Stimulated activated effector memory CD8-positive, alpha-beta T cell treated with anti-CD3 and anti-CD28 coated beads, Interleukin-12 subunit alpha, Interleukin-12 subunit beta, amount 100 ng/mL, for 72 hours (primary cell): ENCODE data around the gene ST6GAL1.
A peak's percentile ranks its signal among the peaks of the same experiment; 100 is the strongest.
"Not testable (repeated sequence)": the region's sequence is repeated elsewhere in the genome, so short reads cannot be mapped to it uniquely, and the experiment has no call there.

ENCODE experiments used
- ATAC-seq: fragments of 150-1000 bp; cut with Tn5 transposase; 2 replicates; pipeline ENCODE4 v1.10.0; 2021
- DNase-seq, 2 donors: peaks; one replicate each; pipeline ENCODE4 v3.0.0; 2021 to 2022; ENCODE audit warnings: low spot score in 2 of 2
- H3K27ac Mint-ChIP-seq: one replicate; pipeline ENCODE4 v1.8.0; 2022; ENCODE audit warnings: mild to moderate bottlenecking, mixed read lengths
- H3K36me3 Mint-ChIP-seq: one replicate; pipeline ENCODE4 v1.8.0; 2022; ENCODE audit warnings: mild to moderate bottlenecking, mixed read lengths
- H3K4me1 Mint-ChIP-seq: one replicate; pipeline ENCODE4 v1.8.0; 2022; ENCODE audit warnings: mixed read lengths
- H3K4me3 Mint-ChIP-seq: one replicate; pipeline ENCODE4 v1.8.0; 2022; ENCODE audit warnings: mild to moderate bottlenecking, mixed read lengths
- H3K9me3 Mint-ChIP-seq: one replicate; pipeline ENCODE4 v1.8.0; 2022; ENCODE audit warnings: mixed read lengths

Gene ST6GAL1

DNA sequence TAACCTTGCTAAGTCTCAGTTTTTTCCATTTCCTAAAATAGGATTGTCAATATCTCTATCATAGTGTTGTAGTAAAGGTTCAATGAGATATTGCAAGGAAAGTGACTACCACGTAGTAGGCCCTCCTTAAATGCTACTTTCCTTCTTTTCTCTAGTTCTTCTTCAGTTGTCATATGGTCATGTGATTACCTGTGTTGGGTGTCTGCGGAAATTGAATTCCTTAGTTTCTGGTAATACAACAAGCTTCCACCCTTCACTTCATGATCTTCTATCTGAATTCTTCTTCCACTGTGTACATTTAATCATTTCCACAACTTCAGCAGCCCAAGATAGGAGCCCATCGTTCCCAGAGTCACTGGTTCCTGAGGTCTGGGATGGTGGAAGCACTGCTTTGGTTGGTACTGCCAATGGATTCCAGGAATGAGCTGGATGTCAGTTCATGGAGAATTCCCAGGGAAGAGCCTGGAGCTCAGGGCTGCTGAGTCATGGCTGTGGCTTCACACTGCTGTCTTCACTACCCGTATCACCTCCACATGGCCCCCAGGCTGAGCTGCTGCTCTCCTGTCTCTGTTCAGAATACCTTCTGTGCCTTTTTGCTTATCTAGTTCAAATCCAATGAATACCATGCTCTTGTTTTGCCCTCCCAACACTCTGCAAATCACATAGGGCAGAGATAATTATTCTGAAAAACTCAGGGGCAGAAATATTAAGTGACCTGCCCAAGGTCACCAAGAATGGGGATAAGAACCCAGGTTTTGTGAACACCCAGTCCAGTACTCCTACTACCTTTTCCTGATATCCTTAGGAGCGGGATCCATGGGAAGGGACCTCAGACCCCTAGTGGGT is 110.4 kb downstream of the ST6GAL1 start:
- DNase-seq (peak in 1 of 2 donors; percentile 51), ATAC-seq (no peak)
- Mint-ChIP-seq H3K4me3 (peak overlapping the region; percentile 62), H3K4me1 (peaks cover 67% of the 10 kb centered on the region), H3K9me3 (no peaks in the 10 kb centered on the region), H3K36me3 (peaks cover 78% of the 10 kb centered on the region), H3K27ac (peak overlapping the region; percentile 96)

DNA sequence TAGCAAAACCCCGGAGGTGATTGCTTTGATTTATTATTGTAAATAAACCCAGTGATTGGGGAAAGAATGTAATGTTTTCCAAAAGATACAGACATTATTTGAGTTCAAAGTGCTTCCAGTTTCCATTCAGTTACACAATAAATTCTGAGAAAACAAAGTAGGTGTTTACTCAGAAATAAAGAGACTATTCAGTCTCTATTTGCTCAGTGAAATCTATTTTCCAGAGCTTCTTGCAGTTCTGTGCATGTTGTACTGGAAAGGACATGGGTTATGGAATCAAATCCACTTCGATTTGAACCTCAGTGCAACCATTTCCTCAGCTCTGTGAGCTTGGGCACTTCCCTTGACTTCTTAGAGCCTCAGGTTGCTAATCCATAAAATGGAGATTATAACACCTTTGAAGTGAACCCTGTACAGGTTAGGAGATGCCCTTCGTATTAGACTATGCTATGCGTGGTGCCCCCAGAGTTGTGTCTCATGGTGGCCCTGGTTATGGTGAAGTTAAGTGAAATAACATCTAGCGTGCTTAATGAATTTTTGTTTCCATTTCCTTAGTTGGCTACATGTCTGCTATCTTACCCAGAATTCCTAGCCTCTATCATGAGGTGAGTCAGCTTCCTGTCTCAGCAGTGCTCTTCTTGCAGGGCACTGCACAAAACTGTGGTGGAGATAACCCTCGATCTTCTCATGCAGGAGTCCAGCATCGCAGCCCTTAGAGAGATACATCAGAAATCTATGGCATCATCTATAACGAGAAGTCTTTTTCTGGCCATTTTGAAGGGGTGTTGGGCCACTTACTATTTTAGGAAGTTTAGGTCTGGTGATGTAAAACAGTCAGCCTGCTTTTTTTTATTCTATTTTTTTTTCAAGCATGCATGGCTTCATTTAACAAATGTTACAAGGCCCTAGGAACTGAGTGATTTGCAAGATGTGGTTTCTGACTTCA is 111.3 kb downstream of the ST6GAL1 start:
- H3K36me3 Mint-ChIP-seq = peaks cover 87% of the 10 kb centered on the region
- DNase-seq (peak in 1 of 2 donors; percentile 61), ATAC-seq (peak; percentile 98)
- H3K4me1 Mint-ChIP-seq = peaks cover 76% of the 10 kb centered on the region
- H3K27ac Mint-ChIP-seq = peak overlapping the region; percentile 96
- no peaks in the 10 kb centered on the region for H3K9me3 Mint-ChIP-seq
- peak overlapping the region; percentile 62 for H3K4me3 Mint-ChIP-seq

DNA sequence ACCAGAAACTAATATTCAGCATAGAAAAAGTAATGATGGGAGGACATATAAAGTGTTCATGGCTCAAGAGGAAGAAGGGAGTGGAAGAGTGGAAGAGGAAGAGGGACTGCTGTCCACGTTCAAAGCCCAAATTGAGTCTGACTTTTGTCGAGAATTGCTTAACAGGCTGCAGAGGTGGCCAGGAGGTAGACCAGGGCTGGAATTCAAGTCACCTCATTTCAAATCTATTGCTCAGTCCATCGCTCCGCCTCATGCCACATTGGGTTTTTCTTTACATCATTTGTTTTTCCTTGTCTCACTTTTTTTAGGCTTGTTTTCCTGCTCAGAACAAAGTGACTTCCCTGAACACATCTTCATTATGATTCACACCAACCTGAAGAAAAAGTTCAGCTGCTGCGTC is 112.0 kb downstream of the ST6GAL1 start:
- Mint-ChIP-seq H3K4me3 (peak overlapping the region; percentile 62), H3K36me3 (peaks cover 94% of the 10 kb centered on the region), H3K9me3 (no peaks in the 10 kb centered on the region), H3K4me1 (peaks cover 76% of the 10 kb centered on the region), H3K27ac (peak overlapping the region; percentile 96)
- ATAC-seq (no peak), DNase-seq (no peak)

DNA sequence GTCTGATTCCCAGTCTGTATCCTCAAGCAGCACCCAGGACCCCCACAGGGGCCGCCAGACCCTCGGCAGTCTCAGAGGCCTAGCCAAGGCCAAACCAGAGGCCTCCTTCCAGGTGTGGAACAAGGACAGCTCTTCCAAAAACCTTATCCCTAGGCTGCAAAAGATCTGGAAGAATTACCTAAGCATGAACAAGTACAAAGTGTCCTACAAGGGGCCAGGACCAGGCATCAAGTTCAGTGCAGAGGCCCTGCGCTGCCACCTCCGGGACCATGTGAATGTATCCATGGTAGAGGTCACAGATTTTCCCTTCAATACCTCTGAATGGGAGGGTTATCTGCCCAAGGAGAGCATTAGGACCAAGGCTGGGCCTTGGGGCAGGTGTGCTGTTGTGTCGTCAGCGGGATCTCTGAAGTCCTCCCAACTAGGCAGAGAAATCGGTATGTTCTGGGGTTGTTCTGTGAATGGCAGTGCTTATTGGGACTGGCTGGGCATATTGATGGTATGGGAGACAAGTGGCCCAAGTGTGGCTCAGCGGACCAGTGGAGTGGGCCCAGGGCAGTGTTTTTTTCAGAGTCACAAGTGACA is 112.6 kb downstream of the ST6GAL1 start:
- Mint-ChIP-seq H3K4me3 (peak overlapping the region; percentile 62), H3K36me3 (peaks cover 98% of the 10 kb centered on the region), H3K4me1 (peaks cover 76% of the 10 kb centered on the region), H3K27ac (peak overlapping the region; percentile 96), H3K9me3 (no peaks in the 10 kb centered on the region)
- ATAC-seq = no peak
- no peak for DNase-seq

DNA sequence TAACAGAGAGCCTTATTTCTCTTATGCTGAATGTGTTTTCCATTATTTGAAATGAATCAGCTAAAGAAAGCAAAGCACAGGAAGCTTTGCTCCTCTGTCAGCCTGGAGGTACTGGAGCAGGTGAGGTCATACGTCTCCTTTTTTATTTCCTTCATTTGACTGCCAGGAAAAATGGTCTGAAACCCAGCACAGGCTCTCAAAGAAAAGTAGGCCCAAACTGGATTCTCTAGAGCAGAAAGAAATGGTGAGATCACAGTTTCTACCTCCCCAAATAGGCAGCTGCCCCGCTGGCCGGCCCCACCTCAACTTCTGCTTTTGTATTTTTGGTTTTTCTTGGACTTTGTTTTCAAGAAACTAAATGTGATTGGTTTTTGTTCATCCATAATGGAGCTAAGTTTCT is 113.9 kb downstream of the ST6GAL1 start:
- peaks cover 98% of the 10 kb centered on the region for H3K36me3 Mint-ChIP-seq
- peak overlapping the region; percentile 96 for H3K27ac Mint-ChIP-seq
- no peak for ATAC-seq
- H3K4me3 Mint-ChIP-seq = peak overlapping the region; percentile 62
- H3K4me1 Mint-ChIP-seq = peaks cover 78% of the 10 kb centered on the region
- H3K9me3 Mint-ChIP-seq = no peaks in the 10 kb centered on the region
- no peak for DNase-seq

DNA sequence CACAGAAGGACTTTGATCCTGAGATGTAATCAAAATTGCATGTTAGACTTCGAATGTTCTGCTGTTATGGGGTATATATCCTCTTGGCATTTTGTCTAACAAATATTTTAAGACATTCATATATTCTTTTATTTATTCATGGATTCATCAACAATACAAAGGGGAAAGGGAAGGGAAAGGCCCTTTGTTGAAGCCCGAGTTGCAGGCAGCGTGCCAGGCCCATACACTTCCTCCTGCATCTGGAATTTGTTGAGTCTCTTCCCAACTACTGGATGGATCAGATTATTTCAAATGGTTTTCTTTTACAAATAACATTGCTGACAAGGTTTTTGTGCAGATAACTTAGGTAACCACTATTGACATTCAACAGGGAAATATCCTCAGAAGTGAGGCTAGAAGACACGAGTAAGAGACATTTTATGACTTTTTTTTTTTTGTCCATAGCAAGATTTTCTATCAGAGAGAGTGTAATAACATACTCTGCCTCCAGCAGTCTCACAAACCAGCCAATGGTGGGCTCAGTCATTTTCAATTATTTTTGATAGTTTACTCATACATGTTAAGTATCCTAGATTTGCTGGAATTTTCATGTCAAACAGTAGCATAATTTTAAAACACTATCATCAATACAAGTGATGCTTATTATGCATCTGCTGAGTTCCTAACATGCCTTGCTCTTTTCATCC is 114.7 kb downstream of the ST6GAL1 start:
- Mint-ChIP-seq H3K27ac (peak overlapping the region; percentile 96), H3K36me3 (peaks cover 98% of the 10 kb centered on the region), H3K9me3 (no peaks in the 10 kb centered on the region), H3K4me1 (peaks cover 78% of the 10 kb centered on the region), H3K4me3 (no peak overlapping the region)
- ATAC-seq (no peak), DNase-seq (no peak)

DNA sequence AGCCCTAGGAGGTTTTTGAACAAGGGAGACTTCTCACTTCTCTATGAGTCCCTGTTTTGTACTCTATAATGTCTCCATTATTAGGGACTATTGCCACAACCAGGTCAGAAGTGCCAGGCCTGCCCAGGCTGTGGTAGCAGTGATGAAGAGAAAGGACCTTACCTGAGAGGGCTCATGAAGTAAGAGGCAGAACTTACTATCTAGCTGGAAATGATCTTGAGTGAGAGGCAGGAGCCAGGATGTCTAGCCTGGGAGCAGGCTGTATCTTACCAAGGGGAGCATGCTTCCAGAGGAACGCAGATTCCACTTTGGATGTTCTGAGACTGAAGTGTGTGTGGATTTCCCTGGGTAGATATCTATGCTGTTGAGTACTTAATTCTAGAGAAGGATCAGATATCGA is 115.7 kb downstream of the ST6GAL1 start:
- no peak for DNase-seq
- Mint-ChIP-seq H3K4me1 (peaks cover 78% of the 10 kb centered on the region), H3K4me3 (no peak overlapping the region), H3K36me3 (peaks cover 99% of the 10 kb centered on the region), H3K27ac (peak overlapping the region; percentile 96), H3K9me3 (no peaks in the 10 kb centered on the region)
- ATAC-seq = no peak

DNA sequence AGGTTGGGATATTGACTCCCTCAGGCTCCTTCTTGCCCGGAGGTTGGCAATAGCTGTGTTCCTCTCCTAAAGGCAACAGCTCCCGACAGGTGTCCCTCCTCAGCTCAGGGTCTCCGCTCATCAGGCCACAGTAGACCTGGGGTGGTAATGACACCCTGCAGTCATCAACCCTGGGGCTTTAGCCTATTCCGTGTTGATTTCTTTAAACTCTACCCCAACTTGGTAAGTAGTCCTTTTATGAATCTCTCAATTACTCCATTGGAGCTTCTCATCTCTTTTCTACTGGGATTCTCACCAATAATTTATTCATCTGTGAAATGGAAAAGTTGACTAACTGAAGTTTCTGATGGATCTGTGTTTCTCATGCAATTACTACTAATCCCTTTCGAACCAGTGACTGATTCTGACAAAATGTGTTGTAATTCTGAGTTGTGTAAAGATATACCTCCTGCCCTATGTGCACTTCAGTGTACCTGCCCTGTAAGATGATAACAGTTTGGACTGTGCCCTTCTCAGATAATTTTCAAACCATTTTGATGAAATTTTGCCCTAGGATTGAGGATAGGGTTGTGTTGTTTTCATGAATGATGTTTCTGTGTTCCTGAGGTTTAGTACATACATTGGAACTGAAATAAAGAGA is 119.3 kb downstream of the ST6GAL1 start:
- Mint-ChIP-seq H3K27ac (peak overlapping the region; percentile 78), H3K36me3 (peaks cover 99% of the 10 kb centered on the region), H3K9me3 (no peaks in the 10 kb centered on the region), H3K4me3 (no peak overlapping the region), H3K4me1 (peaks cover 49% of the 10 kb centered on the region)
- ATAC-seq (no peak), DNase-seq (no peak)

DNA sequence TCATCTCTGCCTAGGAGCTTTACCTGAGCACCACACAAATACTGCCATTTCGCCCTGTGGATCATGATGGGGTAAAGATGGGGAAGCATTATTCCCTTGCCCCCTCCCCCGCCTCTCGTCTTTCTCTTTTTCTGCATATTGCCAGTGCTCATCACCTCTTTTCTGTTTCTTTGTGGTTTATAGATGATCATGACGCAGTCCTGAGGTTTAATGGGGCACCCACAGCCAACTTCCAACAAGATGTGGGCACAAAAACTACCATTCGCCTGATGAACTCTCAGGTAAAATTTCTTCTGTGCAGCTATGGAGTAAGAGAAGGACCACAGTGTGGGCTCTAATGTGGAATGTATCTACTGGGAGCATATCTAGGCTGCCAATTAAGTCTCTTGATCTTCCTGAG is 120.7 kb downstream of the ST6GAL1 start:
- peak; percentile 45 for ATAC-seq
- Mint-ChIP-seq H3K27ac (peak overlapping the region; percentile 78), H3K36me3 (peaks cover 99% of the 10 kb centered on the region), H3K4me1 (peaks cover 54% of the 10 kb centered on the region), H3K9me3 (peaks cover 8% of the 10 kb centered on the region), H3K4me3 (no peak overlapping the region)
- DNase-seq = no peak

DNA sequence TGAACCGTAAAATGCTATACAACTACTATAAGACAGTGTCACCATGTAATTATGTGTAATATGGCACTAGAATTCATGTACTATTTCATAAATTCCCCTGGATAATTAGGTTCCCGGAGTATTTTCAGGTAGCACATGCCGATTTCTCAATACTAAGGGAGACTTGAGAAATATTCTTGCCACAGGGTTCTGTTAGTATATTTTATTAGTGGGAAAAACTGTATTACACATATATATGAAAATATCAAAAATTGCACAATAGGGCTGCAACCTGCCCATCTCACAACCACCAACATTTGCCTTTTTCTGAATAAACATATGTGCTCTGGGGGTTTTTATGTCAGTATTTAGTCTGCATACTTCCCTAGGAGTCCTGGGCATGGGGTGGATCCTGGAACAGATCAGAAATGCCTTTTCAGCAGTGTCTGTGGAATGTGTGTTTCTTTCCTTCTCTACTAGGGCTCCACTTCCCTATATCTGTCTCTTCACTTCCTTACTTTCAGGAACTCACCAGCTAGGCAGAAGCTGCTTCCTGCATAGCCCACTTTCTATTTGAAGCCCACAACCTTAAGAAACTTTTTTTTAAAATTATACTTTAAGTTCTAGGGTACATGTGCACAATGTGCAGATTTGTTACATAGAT is 121.5 kb downstream of the ST6GAL1 start:
- no peak for DNase-seq
- Mint-ChIP-seq H3K9me3 (peaks cover 8% of the 10 kb centered on the region), H3K36me3 (peaks cover 99% of the 10 kb centered on the region), H3K27ac (no peak overlapping the region), H3K4me3 (no peak overlapping the region), H3K4me1 (peaks cover 56% of the 10 kb centered on the region)
- ATAC-seq = no peak

DNA sequence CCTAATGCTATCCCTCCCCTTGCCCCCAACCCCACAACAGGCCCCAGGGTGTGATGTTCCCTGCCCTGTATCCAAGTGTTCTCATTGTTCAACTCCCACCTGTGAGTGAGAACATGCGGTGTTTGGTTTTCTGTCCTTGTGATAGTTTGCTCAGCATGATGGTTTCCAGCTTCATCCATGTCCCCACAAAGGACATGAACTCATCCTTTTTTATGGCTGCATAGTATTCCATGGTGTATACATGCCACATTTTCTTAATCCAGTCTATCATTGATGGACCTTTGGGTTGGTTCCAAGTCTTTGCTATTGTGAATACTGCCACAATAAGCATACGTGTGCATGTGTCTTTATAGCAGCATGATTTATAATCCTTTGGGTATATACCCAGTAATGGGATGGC is 122.1 kb downstream of the ST6GAL1 start:
- peaks cover 11% of the 10 kb centered on the region for H3K9me3 Mint-ChIP-seq
- peaks cover 62% of the 10 kb centered on the region for H3K4me1 Mint-ChIP-seq
- peaks cover 99% of the 10 kb centered on the region for H3K36me3 Mint-ChIP-seq
- not testable (repeated sequence) for H3K27ac Mint-ChIP-seq, H3K4me3 Mint-ChIP-seq, DNase-seq, ATAC-seq

DNA sequence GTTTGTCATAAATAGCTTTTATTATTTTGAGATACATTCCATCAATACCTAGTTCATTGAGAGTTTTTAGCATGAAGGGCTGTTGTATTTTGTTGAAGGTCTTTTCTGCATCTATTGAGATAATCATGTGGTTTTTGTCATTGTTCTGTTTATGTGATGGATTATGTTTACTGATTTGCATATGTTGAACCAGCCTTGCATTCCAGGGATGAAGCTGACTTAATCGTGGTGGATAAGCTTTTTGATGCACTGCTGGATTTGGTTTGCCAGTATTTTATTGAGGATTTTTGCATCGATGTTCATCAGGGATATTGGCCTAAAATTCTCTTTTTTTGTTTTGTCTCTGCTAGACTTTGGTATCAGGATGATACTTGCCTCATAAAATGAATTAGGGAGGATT is 124.1 kb downstream of the ST6GAL1 start:
- Mint-ChIP-seq H3K9me3 (peaks cover 11% of the 10 kb centered on the region), H3K36me3 (peaks cover 99% of the 10 kb centered on the region), H3K4me1 (peaks cover 57% of the 10 kb centered on the region)
- ATAC-seq, DNase-seq, H3K4me3 Mint-ChIP-seq, H3K27ac Mint-ChIP-seq: not testable (repeated sequence)

DNA sequence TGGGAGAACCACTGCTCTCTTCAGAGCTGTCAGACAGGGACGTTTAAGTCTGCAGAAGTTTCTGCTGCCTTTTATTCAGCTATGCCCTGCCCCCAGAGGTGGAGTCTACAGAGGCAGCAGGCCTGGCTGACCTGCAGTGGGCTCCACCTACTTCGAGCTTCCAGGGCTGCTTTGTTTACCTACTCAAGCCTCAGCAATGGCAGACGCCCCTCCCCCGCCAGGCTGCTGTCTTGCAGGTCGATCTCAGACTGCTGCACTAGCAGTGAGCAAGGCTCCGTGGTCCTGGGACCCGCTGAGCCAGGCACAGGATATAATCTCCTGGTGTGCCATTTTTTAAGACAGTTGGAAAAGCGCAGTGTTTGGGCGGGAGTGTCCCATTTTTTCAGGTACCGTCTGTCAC is 127.5 kb downstream of the ST6GAL1 start:
- ATAC-seq, H3K4me3 Mint-ChIP-seq, H3K27ac Mint-ChIP-seq: not testable (repeated sequence)
- H3K36me3 Mint-ChIP-seq = peaks cover 100% of the 10 kb centered on the region
- peaks cover 58% of the 10 kb centered on the region for H3K4me1 Mint-ChIP-seq
- peak in 1 of 2 donors; percentile 46 for DNase-seq
- peaks cover 11% of the 10 kb centered on the region for H3K9me3 Mint-ChIP-seq

DNA sequence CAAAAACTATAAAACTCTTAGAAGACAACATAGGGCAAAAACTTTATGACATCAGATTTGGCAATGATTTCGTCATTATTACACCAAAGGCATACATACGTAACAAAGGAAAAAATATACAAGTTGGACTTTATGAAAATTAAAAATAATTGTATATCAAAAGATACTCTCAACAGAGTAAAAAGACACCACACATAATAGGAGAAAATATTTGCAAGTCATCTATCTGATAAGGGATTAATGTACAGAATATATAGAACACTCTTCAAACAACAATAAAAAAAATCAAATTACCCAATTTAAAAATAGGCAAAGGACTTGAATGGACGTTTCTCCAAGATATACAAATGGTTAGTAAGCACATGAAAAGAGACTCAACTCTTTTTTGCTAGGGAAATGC is 131.4 kb downstream of the ST6GAL1 start:
- Mint-ChIP-seq H3K9me3 (peaks cover 3% of the 10 kb centered on the region), H3K36me3 (peaks cover 92% of the 10 kb centered on the region), H3K27ac (peak overlapping the region; percentile 16), H3K4me3 (no peak overlapping the region), H3K4me1 (peaks cover 73% of the 10 kb centered on the region)
- DNase-seq (no peak), ATAC-seq (no peak)
